IMR-90 (cell line): ENCODE results near the gene RPS6KB1. TPM values are rescaled to one million over a fixed set of nuclear protein-coding genes. Genes with fewer than 3 reads are reported as not detected.

ENCODE experiments used
- ATAC-seq: fragments of 200-7000 bp; cut with Tn5 transposase; 2 replicates; pipeline ENCODE4 v1.9.1; 2020; ENCODE audit warnings: low read depth, mild to moderate bottlenecking, moderate library complexity
- BruUV-seq: library from RNA; stranded (reverse); fragments of 400-500 nt; replicated peaks from 2 replicates; lab custom pipeline; 2021; lab: Mats Ljungman, UMichigan
- CTCF ChIA-PET: fragments of 300-600 bp; formaldehyde crosslinking; extraction: SDS; loops from one replicate; lab custom pipeline; 2021; ENCODE audit warnings: antibody characterized with exemption; lab: Yijun Ruan, JAX
- POLR2A ChIA-PET: fragments of 300-600 bp; sonication (Branson Sonifier 250); formaldehyde crosslinking; loops from one replicate; lab custom pipeline; 2022; ENCODE audit warnings: antibody characterized with exemption; ENCODE audit not compliant: unreplicated experiment; lab: Charles Lee
- DNase-seq: peaks from one replicate; pipeline ENCODE4 v3.0.0; 2013
- H2AFZ ChIP-seq: replicated peaks from 2 replicates; pipeline ENCODE3; 2013; ENCODE audit warnings: low read length, mild to moderate bottlenecking; ENCODE audit not compliant: poor library complexity
- H2AK5ac ChIP-seq: 2 replicates; pipeline ENCODE4 v1.6.1; 2013; ENCODE audit warnings: low read depth, low read length, inconsistent platforms
- H2AK9ac ChIP-seq: replicated peaks from 2 replicates; pipeline ENCODE3; 2013; ENCODE audit warnings: mild to moderate bottlenecking, low read depth, low read length, moderate library complexity; ENCODE audit not compliant: poor library complexity
- H2BK120ac ChIP-seq: 2 replicates; pipeline ENCODE4 v1.6.1; 2013; ENCODE audit warnings: low read depth, low read length, inconsistent platforms
- H2BK15ac ChIP-seq: 3 replicates; pipeline ENCODE4 v1.6.1; 2013; ENCODE audit warnings: low read depth, low read length, inconsistent platforms
- H2BK20ac ChIP-seq: 2 replicates; pipeline ENCODE4 v1.6.1; 2013; ENCODE audit warnings: low read depth, mild to moderate bottlenecking, inconsistent platforms, low read length, moderate library complexity
- H2BK5ac ChIP-seq: 2 replicates; pipeline ENCODE4 v1.6.1; 2013; ENCODE audit warnings: mild to moderate bottlenecking, low read depth, low read length, inconsistent platforms; ENCODE audit not compliant: poor library complexity, severe bottlenecking
- H3K14ac ChIP-seq: replicated peaks from 2 replicates; pipeline ENCODE4 v1.6.1; 2013; ENCODE audit warnings: low read depth, low read length, inconsistent platforms
- H3K18ac ChIP-seq: 2 replicates; pipeline ENCODE4 v1.6.1; 2013; ENCODE audit warnings: low read depth, low read length, control low read depth
- H3K23ac ChIP-seq: 2 replicates; pipeline ENCODE4 v1.6.1; 2013; ENCODE audit warnings: low read depth, low read length, inconsistent platforms
- H3K27ac ChIP-seq: 2 replicates; pipeline ENCODE4 v1.5.1; 2013; ENCODE audit warnings: mild to moderate bottlenecking, control low read depth, low read length; ENCODE audit not compliant: insufficient read depth
- H3K27me3 ChIP-seq: 2 replicates; pipeline ENCODE4 v1.6.1; 2013; ENCODE audit warnings: low read length; ENCODE audit not compliant: control insufficient read depth, insufficient read depth
- H3K36me3 ChIP-seq: 2 replicates; pipeline ENCODE4 v1.6.1; 2013; ENCODE audit warnings: low read length, mixed read lengths; ENCODE audit not compliant: control insufficient read depth, insufficient read depth
- H3K4ac ChIP-seq: 2 replicates; pipeline ENCODE4 v1.6.1; 2013; ENCODE audit warnings: low read depth, low read length, inconsistent platforms
- H3K4me1 ChIP-seq: 2 replicates; pipeline ENCODE4 v1.6.1; 2013; ENCODE audit warnings: low read length, mixed read lengths; ENCODE audit not compliant: control insufficient read depth, insufficient read depth
- H3K4me2 ChIP-seq: 2 replicates; pipeline ENCODE4 v1.6.1; 2013; ENCODE audit warnings: low read depth, mild to moderate bottlenecking, control low read depth, low read length, moderate library complexity
- H3K4me3 ChIP-seq: 2 replicates; pipeline ENCODE4 v1.5.1; 2013; ENCODE audit warnings: low read depth, mild to moderate bottlenecking, control low read depth, low read length, moderate library complexity; ENCODE audit not compliant: insufficient read depth
- H3K56ac ChIP-seq: 2 replicates; pipeline ENCODE4 v1.6.1; 2013; ENCODE audit warnings: low read length, inconsistent platforms; ENCODE audit not compliant: insufficient read depth; ENCODE audit errors: extremely low read depth
- H3K79me1 ChIP-seq, 2 experiments: 2 replicates each; pipeline ENCODE4 v1.6.1; 2013; ENCODE audit warnings: low read length in 2 of 2, inconsistent platforms in 1 of 2, low read depth in 1 of 2
- H3K9ac ChIP-seq: 2 replicates; pipeline ENCODE4 v1.6.1; 2013; ENCODE audit warnings: low read depth, low read length, control low read depth
- H3K9me1 ChIP-seq: 2 replicates; pipeline ENCODE4 v1.6.1; 2013; ENCODE audit warnings: low read length, inconsistent platforms; ENCODE audit not compliant: insufficient read depth
- H3K9me3 ChIP-seq: 2 replicates; pipeline ENCODE4 v1.6.1; 2013; ENCODE audit warnings: low read length; ENCODE audit not compliant: control insufficient read depth, insufficient read depth
- H4K20me1 ChIP-seq: 2 replicates; pipeline ENCODE4 v1.6.1; 2013; ENCODE audit warnings: low read length, inconsistent platforms; ENCODE audit not compliant: insufficient read depth
- H4K5ac ChIP-seq: 2 replicates; pipeline ENCODE4 v1.6.1; 2013; ENCODE audit warnings: mild to moderate bottlenecking, low read depth, low read length, control low read depth
- H4K8ac ChIP-seq, 2 experiments: 2 replicates each; pipeline ENCODE4 v1.6.1; 2013; ENCODE audit warnings: low read depth in 2 of 2, low read length in 2 of 2, control low read depth in 1 of 2, inconsistent platforms in 1 of 2
- H4K91ac ChIP-seq: 2 replicates; pipeline ENCODE4 v1.6.1; 2013; ENCODE audit warnings: low read depth, low read length, inconsistent platforms; ENCODE audit not compliant: insufficient read depth
- BHLHE40 ChIP-seq: fragments of 150-350 bp; IDR thresholded peaks from 2 replicates; pipeline ENCODE4 v1.6.1; 2016; ENCODE audit warnings: mild to moderate bottlenecking, low read depth, low read length
- CEBPB ChIP-seq: IDR thresholded peaks from 2 replicates; pipeline ENCODE4 v1.6.1; 2012; ENCODE audit warnings: low read depth, low read length, improper control_type of control experiment
- CHD1 ChIP-seq: IDR thresholded peaks from 2 replicates; pipeline ENCODE4 v1.6.1; 2012; ENCODE audit warnings: low read depth, low read length, improper control_type of control experiment
- ELK1 ChIP-seq: fragments of 150-350 bp; IDR thresholded peaks from 2 replicates; pipeline ENCODE4 v1.6.1; 2016; ENCODE audit warnings: low read depth, mild to moderate bottlenecking, low read length, moderate library complexity, borderline replicate concordance
- FOS ChIP-seq: fragments of 150-350 bp; IDR thresholded peaks from 2 replicates; pipeline ENCODE4 v1.6.1; 2016; ENCODE audit warnings: low read depth, low read length
- MAFK ChIP-seq: IDR thresholded peaks from 2 replicates; pipeline ENCODE4 v1.6.1; 2012; ENCODE audit warnings: low read depth, low read length, improper control_type of control experiment
- MAZ ChIP-seq: IDR thresholded peaks from 2 replicates; pipeline ENCODE4 v1.6.1; 2012; ENCODE audit warnings: low read depth, mild to moderate bottlenecking, low read length, improper control_type of control experiment, moderate library complexity, borderline replicate concordance
- MXI1 ChIP-seq: IDR thresholded peaks from 2 replicates; pipeline ENCODE4 v1.6.1; 2012; ENCODE audit warnings: low read depth, mild to moderate bottlenecking, low read length, moderate library complexity, borderline replicate concordance
- NFE2L2 ChIP-seq: fragments of 150-350 bp; IDR thresholded peaks from 2 replicates; pipeline ENCODE4 v1.6.1; 2016; ENCODE audit warnings: low read depth, mild to moderate bottlenecking, low read length
- POLR2A ChIP-seq: IDR thresholded peaks from 2 replicates; pipeline ENCODE4 v1.6.1; 2012; ENCODE audit warnings: mild to moderate bottlenecking, low read depth, low read length
- RAD21 ChIP-seq: IDR thresholded peaks from 2 replicates; pipeline ENCODE4 v1.6.1; 2012; ENCODE audit warnings: low read length, improper control_type of control experiment
- RCOR1 ChIP-seq: IDR thresholded peaks from 2 replicates; pipeline ENCODE4 v1.6.1; 2012; ENCODE audit warnings: mild to moderate bottlenecking, low read length, improper control_type of control experiment; ENCODE audit not compliant: insufficient replicate concordance
- RFX5 ChIP-seq: IDR thresholded peaks from 2 replicates; pipeline ENCODE4 v1.8.0; 2012; ENCODE audit warnings: low read depth, mild to moderate bottlenecking, low read length, moderate library complexity
- SMC3 ChIP-seq: fragments of 150-350 bp; IDR thresholded peaks from 2 replicates; pipeline ENCODE4 v1.6.1; 2016; ENCODE audit warnings: low read depth, mild to moderate bottlenecking, antibody characterized with exemption, low read length, moderate library complexity
- USF2 ChIP-seq: fragments of 150-350 bp; IDR thresholded peaks from 2 replicates; pipeline ENCODE4 v1.6.1; 2017; ENCODE audit warnings: mild to moderate bottlenecking, antibody characterized with exemption, low read length, low read depth
- WGBS, 2 experiments: methylation state at CpG; one replicate each; pipeline versions ENCODE4 v1.1.5 to v1.1.7; 2013; ENCODE audit warnings: missing lambda C conversion rate in 2 of 2; ENCODE audit not compliant: insufficient read length in 1 of 2; ENCODE audit errors: extremely low coverage in 2 of 2; 5-methylcytosine and 5-hydroxymethylcytosine counted together
- dilution Hi-C: fragments of 300-500 bp; cut with HindIII; formaldehyde crosslinking; loops from one replicate; pipeline ENCODE4 v1.14.3; 2018; ENCODE audit warnings: low sequenced_read_pairs; ENCODE audit not compliant: unreplicated experiment
- in situ Hi-C: fragments of 300-500 bp; cut with MboI; formaldehyde crosslinking; loops from 3 replicates; pipeline ENCODE4 v1.14.3; 2019; ENCODE audit warnings: low sequenced_read_pairs, inconsistent platforms, mixed read lengths
- intact Hi-C: fragments of 100-400 bp; cut with micrococcal nuclease; formaldehyde crosslinking; loops from 2 replicates; pipeline ENCODE4 v1.10.0; 2022
- polyA plus RNA-seq, 3 experiments: library from polyadenylated mRNA; depleted of rRNA; stranded (reverse); fragments of >200 nt; gene quantifications; 2 replicates each; pipeline ENCODE4 v1.2.3, GENCODE V29; 2012; ENCODE audit warnings: low replicate concordance in 1 of 3
- total RNA-seq: library from RNA; depleted of rRNA; stranded (reverse); fragments of >200 nt; gene quantifications from 2 replicates; pipeline ENCODE4 v1.2.3, GENCODE V29; 2012
- TF ChIP-seq, protein P1 (sequence below): conservative IDR thresholded peaks from 2 replicates; pipeline ENCODE4 v1.5.1; 2012; ENCODE audit warnings: mild to moderate bottlenecking, low read depth, low read length, improper control_type of control experiment

The RPS6KB1 gene
- total and polyA plus RNA-seq, 2 of the 4 experiments (the other 2 are of a cell fraction) = 11.7 to 20.3 TPM

- no peaks in the 10 kb centered on the region for H4K20me1 ChIP-seq
- DNase-seq = no peak
- no peaks in the 10 kb centered on the region for H3K27me3 ChIP-seq
- H3K27ac ChIP-seq = no peak overlapping the region
- H2AK5ac ChIP-seq = no peak overlapping the region
- no peak overlapping the region for H3K9ac ChIP-seq
- H3K18ac ChIP-seq = no peak overlapping the region
- H3K4me1 ChIP-seq = no peaks in the 10 kb centered on the region
- H4K5ac ChIP-seq = no peak overlapping the region
- H3K4me2 ChIP-seq = no peak overlapping the region
- H3K9me3 ChIP-seq = no peaks in the 10 kb centered on the region
- H2AFZ ChIP-seq = no peak overlapping the region
- no peak overlapping the region for H2BK5ac ChIP-seq
- H3K23ac ChIP-seq = no peak overlapping the region
- H3K9me1 ChIP-seq = no peaks in the 10 kb centered on the region
- H4K8ac ChIP-seq = no peak overlapping the region
- no peak for ATAC-seq
- H3K14ac ChIP-seq = no peak overlapping the region
- H3K56ac ChIP-seq = no peak overlapping the region
- no peaks in the 10 kb centered on the region for H3K79me1 ChIP-seq
- H2BK120ac ChIP-seq = no peak overlapping the region
- intact Hi-C loops = loop anchor here (5.0 kb wide), 1 partner anchor 38 kb away; no protein-coding TSS in a partner anchor
- no peak overlapping the region for H4K91ac ChIP-seq
- CTCF ChIA-PET = no interaction called here
- no CpG with 5 or more reads among the region's 3 CpGs for WGBS, 2 experiments
- no peak overlapping the region for H3K4me3 ChIP-seq
- peaks cover 1% of the 10 kb centered on the region; the same call in 1 of the 2 replicates for H3K36me3 ChIP-seq
- POLR2A ChIA-PET = interaction anchor here (0.6 kb wide), 1 partner anchor 14 kb away, joined by 6 read pairs; no protein-coding TSS in a partner anchor
- BruUV-seq = no TSS peak
- in situ Hi-C loops = no loop called here
- no peak for TF ChIP-seq RAD21
- TF ChIP-seq CHD1 = no peak
- TF ChIP-seq, protein P1, sequence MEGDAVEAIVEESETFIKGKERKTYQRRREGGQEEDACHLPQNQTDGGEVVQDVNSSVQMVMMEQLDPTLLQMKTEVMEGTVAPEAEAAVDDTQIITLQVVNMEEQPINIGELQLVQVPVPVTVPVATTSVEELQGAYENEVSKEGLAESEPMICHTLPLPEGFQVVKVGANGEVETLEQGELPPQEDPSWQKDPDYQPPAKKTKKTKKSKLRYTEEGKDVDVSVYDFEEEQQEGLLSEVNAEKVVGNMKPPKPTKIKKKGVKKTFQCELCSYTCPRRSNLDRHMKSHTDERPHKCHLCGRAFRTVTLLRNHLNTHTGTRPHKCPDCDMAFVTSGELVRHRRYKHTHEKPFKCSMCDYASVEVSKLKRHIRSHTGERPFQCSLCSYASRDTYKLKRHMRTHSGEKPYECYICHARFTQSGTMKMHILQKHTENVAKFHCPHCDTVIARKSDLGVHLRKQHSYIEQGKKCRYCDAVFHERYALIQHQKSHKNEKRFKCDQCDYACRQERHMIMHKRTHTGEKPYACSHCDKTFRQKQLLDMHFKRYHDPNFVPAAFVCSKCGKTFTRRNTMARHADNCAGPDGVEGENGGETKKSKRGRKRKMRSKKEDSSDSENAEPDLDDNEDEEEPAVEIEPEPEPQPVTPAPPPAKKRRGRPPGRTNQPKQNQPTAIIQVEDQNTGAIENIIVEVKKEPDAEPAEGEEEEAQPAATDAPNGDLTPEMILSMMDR = no peak
- TF ChIP-seq RFX5 = no peak
- no peak for TF ChIP-seq MXI1
- no peak for TF ChIP-seq POLR2A
- TF ChIP-seq ELK1 = no peak
- no peak for TF ChIP-seq BHLHE40
- TF ChIP-seq RCOR1 = no peak
- no peak for TF ChIP-seq CEBPB
- TF ChIP-seq USF2 = no peak
- TF ChIP-seq SMC3 = no peak
- no peak for TF ChIP-seq MAFK
- TF ChIP-seq NFE2L2 = no peak
- TF ChIP-seq FOS = no peak
- TF ChIP-seq MAZ = no peak
- no peak overlapping the region for H2AK9ac ChIP-seq
- H2BK15ac ChIP-seq = no peak overlapping the region
- no peak overlapping the region for H3K4ac ChIP-seq
- dilution Hi-C loops = no loop called here
- H2BK20ac ChIP-seq = no peak overlapping the region
Measured at GRCh38 chr17:59954856-59955255, 61.9 kb downstream of the RPS6KB1 start.
